HS-27A (cell line): Measurements from ENCODE around the gene AHRR.
"Not testable (repeated sequence)": the region's sequence is repeated elsewhere in the genome, so short reads cannot be mapped to it uniquely, and the experiment has no call there.

Experiments
- DNase-seq: peaks from one replicate; pipeline ENCODE4 v3.0.0-alpha.2; 2012; ENCODE audit warnings: low read depth, missing footprints

The AHRR gene

GRCh38 chr5:306011-306805 lies 15.3 kb upstream of the AHRR start:
- DNase-seq: no peak

- no peak for DNase-seq
These were observed 14.2 kb upstream of the AHRR start for GRCh38 chr5:307306-307705.

- no peak for DNase-seq
These were observed 13.5 kb upstream of the AHRR start for GRCh38 chr5:307794-308579.

DNA sequence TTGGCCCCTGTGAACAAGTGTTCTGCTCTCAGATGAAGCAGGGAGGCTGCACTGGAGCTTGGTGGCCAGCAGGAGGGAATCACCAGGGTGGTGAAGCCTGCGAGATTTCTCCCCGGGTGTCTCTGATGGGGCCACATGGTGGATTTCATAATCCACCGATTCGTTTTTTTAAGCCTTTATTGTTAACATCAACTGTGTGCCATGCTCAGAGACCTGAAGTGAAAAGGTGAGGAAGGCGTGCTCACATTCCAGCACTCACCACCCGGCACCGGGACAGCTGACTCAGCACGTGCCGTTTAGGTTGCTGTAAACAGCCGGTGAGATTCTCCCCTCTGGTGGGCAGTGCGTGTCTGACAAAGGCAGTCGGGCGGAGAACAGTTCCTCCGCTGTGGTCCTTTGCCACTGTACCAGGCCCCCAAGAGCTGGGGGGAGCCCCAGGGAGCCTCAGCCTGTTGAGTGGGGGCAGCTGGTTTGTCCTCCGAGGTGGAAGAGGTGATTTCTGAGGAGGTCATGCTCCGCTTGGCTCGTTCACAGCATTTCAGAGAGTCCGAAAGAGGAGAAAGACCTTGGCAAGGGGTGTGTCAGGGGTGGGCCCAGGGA lies 12.7 kb upstream of the AHRR start:
- no peak for DNase-seq

DNA sequence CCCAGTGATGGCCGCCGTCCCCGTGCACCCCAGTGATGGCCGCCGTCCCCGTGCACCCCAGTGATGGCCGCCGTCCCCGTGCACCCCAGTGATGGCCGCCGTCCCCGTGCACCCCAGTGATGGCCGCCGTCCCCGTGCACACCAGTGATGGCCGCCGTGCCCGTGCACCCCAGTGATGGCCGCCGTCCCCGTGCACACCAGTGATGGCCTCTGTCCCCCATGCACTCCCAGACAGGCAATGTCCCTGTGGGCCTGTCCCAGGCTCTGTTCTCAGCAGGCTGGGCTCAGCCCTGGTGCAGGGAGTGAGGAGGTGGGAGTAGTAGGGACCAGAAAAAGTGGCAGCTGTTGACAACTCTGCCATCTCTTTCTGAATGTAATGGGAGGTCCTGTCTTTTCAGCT lies 11.7 kb upstream of the AHRR start:
- not testable (repeated sequence) for DNase-seq

DNA sequence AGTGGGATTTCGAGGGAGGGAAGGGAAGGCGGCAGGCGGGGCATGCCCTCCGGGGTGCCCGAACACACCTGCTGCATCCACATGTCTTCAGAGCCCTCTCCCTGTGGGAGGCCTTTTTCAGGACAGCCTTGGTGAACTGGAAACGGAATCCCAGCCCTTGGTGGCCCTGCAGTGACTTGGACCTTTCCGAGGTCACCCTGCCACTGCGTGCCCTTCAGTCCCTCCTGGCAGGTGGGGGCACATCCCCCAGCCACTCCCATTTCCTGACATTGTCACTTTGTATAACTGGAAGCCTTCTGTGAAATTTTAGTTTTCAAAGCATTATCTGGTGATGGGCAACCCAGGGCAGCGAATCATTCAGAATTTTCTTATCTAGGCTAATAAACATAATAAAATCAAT lies 11.0 kb upstream of the AHRR start:
- no peak for DNase-seq

DNA sequence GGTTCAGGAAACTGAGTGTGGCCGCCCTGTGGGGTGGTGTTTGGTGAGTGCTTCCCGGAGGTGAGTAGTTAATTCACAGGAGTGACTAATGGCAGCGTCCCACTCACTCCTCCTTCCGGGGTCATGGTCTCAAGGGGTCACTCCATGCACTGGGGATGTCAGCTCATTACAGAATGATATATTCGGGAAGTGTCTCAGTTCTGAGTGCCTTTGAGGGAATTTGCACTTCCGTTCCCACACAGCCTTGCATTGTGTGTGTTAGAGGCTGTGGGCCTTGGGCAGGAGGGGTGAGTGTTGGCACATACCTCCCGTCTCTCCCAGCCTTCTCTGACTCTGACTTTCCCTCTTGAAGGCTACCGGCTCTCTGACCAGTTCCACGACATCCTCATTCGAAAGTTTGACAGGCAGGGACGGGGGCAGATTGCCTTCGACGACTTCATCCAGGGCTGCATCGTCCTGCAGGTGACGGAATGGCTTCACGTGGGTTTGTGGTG lies 10.5 kb upstream of the AHRR start:
- no peak for DNase-seq

DNA sequence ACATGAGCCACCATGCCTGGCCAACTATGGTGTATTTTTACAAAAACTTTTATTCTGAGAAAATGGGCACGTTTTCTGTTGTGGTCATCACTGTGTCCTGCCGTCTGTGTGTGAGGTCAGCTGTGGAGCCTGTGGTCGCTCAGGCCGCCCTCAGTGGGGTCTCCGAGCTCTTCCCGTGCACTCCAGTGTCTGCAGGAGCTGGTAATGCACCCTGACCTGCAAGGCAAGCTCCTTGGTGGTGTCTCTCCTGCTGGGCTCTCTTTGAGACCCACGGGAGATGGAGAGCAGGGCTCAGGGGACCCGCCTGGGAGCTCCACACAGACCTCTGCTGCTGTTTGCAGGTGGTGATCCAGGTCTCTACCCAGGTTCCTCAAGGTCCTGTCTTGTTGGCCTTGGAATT lies 9.6 kb upstream of the AHRR start:
- no peak for DNase-seq

DNA sequence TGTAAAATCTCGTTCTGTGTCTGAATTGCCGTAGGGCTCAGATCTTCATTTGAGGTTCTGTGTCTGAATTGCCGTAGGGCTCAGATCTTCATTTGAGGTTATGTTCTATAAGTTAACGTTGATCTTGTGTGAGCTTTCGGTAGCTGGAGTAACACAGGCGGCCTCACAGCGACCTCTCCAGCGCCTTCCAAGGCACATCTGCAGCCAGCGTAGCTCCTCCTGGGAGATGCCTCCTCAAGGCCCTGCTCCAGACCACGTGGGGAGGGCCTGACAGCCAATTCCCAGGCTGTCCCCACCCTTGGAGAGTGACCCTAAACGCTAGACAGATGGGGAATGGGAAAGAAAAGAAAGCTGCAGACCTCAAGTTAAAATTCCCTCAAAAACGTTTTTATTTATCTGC lies 8.7 kb upstream of the AHRR start:
- DNase-seq: no peak

- no peak for DNase-seq
These were observed 8.2 kb upstream of the AHRR start for GRCh38 chr5:313265-313664.

GRCh38 chr5:313806-314376 lies 7.6 kb upstream of the AHRR start:
- DNase-seq: no peak

DNA sequence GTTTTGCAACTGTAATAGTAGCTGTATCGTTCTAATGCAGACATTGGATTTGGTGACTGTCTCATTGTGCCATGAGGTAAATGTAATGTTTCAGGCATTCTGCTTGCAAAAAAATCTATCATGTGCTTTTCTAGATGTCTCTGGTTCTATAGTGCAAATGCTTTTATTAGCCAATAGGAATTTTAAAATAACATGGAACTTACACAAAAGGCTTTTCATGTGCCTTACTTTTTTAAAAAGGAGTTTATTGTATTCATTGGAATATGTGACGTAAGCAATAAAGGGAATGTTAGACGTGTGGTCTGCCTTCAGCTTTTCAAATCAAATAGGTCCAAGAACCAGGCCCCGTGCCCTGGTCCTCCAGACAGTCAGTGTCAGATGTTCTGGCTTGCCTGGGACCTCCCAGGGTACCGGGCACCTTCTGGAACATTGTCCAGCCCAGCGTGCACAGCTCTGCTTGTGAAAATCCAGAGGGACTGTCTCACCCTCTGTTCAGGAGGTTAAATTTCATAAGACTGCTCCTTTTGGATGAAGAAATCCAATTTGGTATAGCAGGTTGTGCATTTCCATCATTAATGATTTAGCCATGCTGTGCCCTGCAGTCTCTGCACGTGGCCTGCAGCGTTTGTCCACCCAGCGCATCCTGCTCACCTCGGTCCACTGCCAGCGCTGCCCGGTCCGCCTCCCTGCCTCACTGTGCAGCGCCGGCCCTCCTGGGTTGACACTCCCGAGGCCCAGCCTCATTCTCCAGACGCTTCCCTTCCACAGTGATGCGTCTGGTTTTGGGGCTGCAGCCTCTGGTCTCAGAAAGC lies 6.6 kb upstream of the AHRR start:
- no peak for DNase-seq

DNA sequence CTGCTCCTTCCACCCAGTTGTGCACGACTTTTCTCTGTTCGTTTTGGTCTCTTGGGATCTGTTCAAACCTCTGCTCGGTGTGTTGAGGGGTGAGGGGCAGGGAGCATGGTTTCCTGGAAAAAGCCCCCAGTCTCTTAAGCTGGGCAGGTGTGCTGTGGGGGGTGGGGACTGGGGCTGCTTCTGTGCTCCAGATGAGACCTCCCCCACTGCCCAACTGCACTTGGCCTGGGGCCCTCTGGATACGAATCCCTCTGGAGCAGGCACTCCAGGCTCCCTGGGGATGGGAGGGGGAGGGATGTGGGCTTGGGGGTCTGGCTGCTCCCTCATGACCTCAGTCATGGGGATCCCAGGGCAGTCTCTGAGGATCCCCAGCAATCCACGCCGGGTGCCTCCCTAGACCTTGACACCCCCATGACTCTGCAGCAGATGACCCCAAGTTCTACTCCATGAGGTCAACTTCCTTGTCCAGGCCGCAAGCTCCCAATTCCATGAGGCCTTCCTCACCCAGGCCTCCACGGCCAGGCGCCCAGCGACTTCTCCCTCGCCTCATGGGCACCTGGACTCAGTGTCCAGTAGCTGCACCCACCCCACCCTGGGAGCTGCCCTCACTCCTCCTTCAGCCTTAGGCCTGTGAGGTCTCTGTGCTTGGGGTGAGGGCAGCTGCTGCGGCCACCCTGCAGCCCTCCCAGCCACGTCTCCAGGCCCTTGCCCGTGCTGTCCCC lies 5.9 kb upstream of the AHRR start:
- no peak for DNase-seq

- DNase-seq: no peak
These were observed 5.1 kb upstream of the AHRR start for GRCh38 chr5:316210-317085.

DNA sequence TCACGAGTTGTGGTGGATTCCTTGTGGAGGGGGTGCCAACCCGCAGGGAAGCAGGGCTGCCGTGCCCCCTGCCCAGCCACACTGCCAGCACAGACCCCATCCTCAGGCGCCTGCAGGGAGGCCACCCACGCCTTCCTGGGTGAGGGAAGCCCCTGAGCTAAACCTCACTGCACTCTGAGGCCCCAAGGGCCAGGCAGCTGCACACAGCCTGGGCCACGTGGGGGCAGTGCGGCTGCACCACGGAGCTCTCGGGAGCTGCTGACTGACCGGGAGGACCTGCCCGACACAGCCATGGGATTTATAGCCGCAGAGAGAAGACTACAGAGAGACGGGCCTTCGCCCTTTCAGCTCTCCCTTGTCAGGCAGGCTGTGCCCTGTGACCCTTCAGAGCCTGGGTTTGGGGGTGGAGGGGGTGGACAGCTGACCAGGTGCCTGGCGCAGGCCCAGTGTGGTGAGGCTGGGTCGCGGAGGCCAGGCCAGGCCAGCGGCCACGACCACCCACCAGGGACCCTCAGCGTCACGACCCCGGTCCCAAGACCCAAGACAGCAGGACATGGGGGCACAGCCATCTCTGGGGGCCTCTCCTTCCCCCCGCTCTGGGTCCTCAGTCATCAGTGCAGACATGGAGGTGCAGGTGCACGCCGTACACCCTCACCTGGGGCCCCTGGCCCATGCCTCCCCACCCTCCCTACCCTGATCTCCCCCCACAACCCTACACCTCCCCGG lies 4.3 kb upstream of the AHRR start:
- no peak for DNase-seq

DNA sequence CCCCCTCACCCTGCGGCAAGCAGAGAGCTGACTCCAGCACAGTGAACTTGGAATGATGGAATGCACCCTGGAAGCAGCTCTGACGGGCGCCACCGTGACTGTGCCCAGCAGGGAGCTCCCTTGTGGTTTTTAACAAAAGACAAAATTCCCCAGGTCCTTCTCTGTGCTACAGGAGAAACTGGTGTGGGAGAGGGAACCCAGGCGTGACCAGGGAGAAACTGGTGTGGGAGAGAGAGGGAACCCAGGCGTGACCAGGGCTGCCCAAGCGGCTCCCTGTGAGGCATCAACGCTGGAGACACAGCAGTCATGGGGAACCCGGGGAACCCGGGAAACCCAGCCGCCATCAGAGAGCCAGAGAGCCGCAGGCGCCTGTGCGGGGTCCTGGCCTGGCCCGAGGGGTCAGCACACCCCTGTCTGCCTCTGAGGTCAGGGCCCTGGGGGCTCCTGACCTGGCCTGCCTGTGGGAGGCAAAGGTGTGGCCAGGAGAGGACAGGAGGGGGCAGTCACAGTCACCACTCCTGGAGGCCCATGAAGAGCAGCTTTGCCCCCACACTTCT lies 3.1 kb upstream of the AHRR start:
- no peak for DNase-seq

- no peak for DNase-seq
These were observed 2.4 kb upstream of the AHRR start for GRCh38 chr5:318931-319601.

DNA sequence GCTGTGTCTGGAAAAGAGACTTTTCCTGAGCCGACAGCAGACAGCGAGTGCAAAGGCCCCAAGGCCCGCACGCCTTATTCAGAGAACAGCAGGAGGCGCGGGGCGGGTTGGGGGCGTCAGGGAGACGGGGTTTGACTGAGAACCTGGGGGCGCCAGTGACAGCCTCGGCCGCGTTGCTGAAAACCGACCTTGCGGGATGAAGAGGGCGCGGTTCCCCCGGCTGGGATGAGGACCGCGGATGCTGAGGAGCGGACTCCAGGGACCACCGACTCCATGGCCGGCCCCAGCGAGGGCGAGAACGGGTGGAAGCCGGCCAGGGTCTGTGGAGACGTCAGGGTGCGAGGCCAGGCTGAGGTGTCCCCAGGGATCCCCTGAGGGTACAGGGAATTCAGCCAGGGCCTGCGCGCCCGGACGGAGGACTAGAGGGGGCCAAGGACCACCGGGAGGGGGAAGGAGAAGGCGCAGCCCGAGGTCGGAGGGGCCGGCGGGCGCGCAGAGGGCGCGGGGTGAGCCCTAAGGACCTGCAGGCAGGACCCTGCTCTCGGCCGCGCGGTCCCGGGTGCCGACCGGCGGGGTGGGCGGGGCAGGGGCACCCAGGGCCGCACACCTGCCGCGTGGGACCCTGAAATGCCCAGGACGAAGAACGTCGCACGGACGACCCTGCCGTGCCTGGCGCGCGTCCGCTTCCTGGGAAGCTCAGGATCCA lies 837 bp upstream of the AHRR start:
- no peak for DNase-seq
